K562 (cell line): ENCODE data around the gene SLFN14. TPM values are rescaled to one million over a fixed set of nuclear protein-coding genes. Genes with fewer than 3 reads are reported as not detected.

Experiments
- BRD4 ChIP-seq: fragments of 200-600 bp; sonication (generic); IDR thresholded peaks from 2 replicates; pipeline ENCODE4 v1.6.1; 2017; ENCODE audit warnings: inconsistent platforms
- DNMT1 ChIP-seq: fragments of 450-650 bp; IDR thresholded peaks from 2 replicates; pipeline ENCODE4 v1.6.1; 2016; ENCODE audit warnings: antibody characterized with exemption, mild to moderate bottlenecking
- EP300 ChIP-seq: IDR thresholded peaks from 2 replicates; pipeline ENCODE4 v1.6.1; 2012; ENCODE audit warnings: low read length, improper control_type of control experiment
- ESRRA ChIP-seq: fragments of 450-650 bp; IDR thresholded peaks from 2 replicates; pipeline ENCODE4 v1.6.1; 2014; ENCODE audit warnings: low read depth, mild to moderate bottlenecking, moderate library complexity, borderline replicate concordance
- HDAC3 ChIP-seq: fragments of 450-650 bp; IDR thresholded peaks from 2 replicates; pipeline ENCODE4 v1.6.1; 2018; ENCODE audit warnings: borderline replicate concordance, mild to moderate bottlenecking, moderate library complexity; ENCODE audit not compliant: partially characterized antibody
- KLF1 ChIP-seq: fragments of 450-650 bp; IDR thresholded peaks from 2 replicates; pipeline ENCODE4 v1.6.1; 2016; ENCODE audit warnings: missing genetic modification characterization, missing compliant biosample characterization
- MBD1 ChIP-seq: fragments of 250-450 bp; sonication (Bioruptor Pico); IDR thresholded peaks from 2 replicates; pipeline ENCODE4 v1.8.0; 2022; ENCODE audit warnings: inconsistent platforms
- SMAD1 ChIP-seq: fragments of 150-350 bp; IDR thresholded peaks from 2 replicates; pipeline ENCODE4 v1.6.1; 2014; ENCODE audit warnings: low read length, low read depth; ENCODE audit not compliant: partially characterized antibody
- TCFL5 ChIP-seq: fragments of 250-450 bp; sonication (Bioruptor Pico); conservative IDR thresholded peaks from 2 replicates; pipeline ENCODE4 v1.6.1; 2021; ENCODE audit warnings: mild to moderate bottlenecking, moderate library complexity, matching md5 sums
- ZNF253 ChIP-seq: fragments of 250-450 bp; sonication (Bioruptor Pico); conservative IDR thresholded peaks from 2 replicates; pipeline ENCODE4 v1.6.1; 2021; ENCODE audit warnings: mild to moderate bottlenecking
- ZNF780A ChIP-seq: fragments of 250-450 bp; sonication (Bioruptor Pico); IDR thresholded peaks from 2 replicates; pipeline ENCODE4 v1.5.0; 2021; ENCODE audit warnings: mild to moderate bottlenecking
- polyA plus RNA-seq, 8 experiments: library from polyadenylated mRNA; depleted of rRNA in 4 of 8; stranded (reverse) in 5 of 8; unstranded in 3 of 8; fragments of >200 nt; fragmentation: Nextera tagmentation in 2 of 8; fragmentation: Illumina TruSeq in 1 of 8; extraction: Ambion mirVana in 2 of 8; extraction: Trizol in 1 of 8; gene quantifications; 2 replicates each; pipeline versions ENCODE4 v1.2.1 to v1.2.3, GENCODE V29; 2011 to 2014; ENCODE audit warnings: inconsistent platforms in 1 of 8, missing spikeins in 1 of 8
- total RNA-seq, 7 experiments: library from RNA; depleted of rRNA in 6 of 7; stranded (reverse); fragments of >200 nt in 6 of 7; fragmentation: Illumina TruSeq in 2 of 7; extraction: Trizol in 2 of 7; gene quantifications; 2 replicates each; pipeline versions ENCODE4 v1.2.1 to v1.2.3, GENCODE V29; 2011 to 2021; ENCODE audit warnings: low replicate concordance in 1 of 7
- TF ChIP-seq, protein P1 (sequence below): fragments of 450-650 bp; formaldehyde crosslinking; IDR thresholded peaks from 2 replicates; pipeline ENCODE4 v1.4.0; 2020; ENCODE audit warnings: mild to moderate bottlenecking, moderate library complexity
- TF ChIP-seq, protein P2 (sequence below), 2 experiments: fragments of 450-650 bp; conservative IDR thresholded peaks; 2 replicates each; pipeline ENCODE4 v1.6.1; 2017; ENCODE audit warnings: mild to moderate bottlenecking in 2 of 2, moderate library complexity in 2 of 2
- TF ChIP-seq, protein P3 (sequence below): fragments of 200-800 bp; sonication (Bioruptor generic); IDR thresholded peaks from 2 replicates; pipeline ENCODE4 v1.6.1; 2016; ENCODE audit warnings: missing genetic modification characterization, missing compliant biosample characterization
- TF ChIP-seq, protein P4 (sequence below): fragments of 250-450 bp; sonication (Bioruptor Pico); IDR thresholded peaks from 2 replicates; pipeline ENCODE4 v1.4.0; 2020; ENCODE audit warnings: mild to moderate bottlenecking

SLFN14 gene
- total and polyA plus RNA-seq, 9 of the 15 experiments (the other 6 are each of a cell fraction or from before 2014, with no cell fraction given) = 1.3 to 4.3 (median 3.1) TPM

DNA sequence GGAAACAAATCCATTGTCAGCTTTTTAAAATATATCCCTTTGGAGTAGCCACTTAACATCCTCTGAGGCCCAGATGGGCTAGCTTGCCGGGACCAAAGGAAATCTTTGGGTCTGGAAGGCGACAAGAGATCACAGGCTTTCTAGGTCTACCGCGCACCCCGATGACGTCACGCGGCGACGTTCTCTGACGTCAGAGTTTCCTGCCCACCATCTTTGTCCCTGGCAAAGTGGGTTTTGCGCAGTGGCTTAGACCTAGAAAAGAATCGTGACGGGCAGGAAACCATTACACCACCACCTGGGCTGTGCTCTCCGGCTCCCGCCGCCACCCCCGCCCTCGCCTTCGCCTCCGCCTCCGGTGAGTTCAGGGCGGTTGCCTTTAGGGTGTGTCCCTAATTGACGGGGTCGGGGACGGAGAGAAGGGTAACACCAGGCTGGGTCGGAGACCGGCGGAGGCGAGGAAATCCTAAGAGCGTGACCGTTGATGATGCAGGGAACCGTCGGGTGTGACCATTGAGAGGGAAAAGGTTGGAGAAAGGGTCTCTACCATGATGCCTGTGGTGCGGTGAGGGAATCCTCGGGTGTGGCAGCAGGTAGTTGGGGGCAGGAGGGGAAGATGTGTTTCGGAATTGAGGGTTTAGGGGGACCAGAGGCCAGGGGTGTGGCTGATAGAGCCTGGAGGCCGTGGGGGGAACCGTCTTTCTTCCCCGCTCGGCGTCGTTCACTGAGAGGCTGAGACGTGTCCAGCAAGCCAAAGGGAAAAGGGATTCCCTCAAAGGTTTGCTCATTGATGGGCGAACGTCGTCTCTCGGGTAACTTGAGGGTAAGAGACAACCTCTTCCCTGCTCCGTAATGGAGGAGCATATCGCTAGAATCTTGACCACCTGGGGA lies 26.7 kb upstream of the SLFN14 start, which contains the start of gene AP2B1 (continued):
- TF ChIP-seq MBD1 (no peak), SMAD1 (peak; percentile 77), HDAC3 (peak; percentile 40), ZNF780A (CRISPR knock-in tag) (no peak), KLF1 (tag) (peak; percentile 89), BRD4 (peak; percentile 24; the same call in 1 of the 2 replicates), EP300 (no peak; the same call in none of the 2 replicates), TCFL5 (CRISPR knock-in tag) (no peak), ZNF253 (no peak), DNMT1 (no peak), ESRRA (peak; percentile 71)
- TF ChIP-seq, protein P1, sequence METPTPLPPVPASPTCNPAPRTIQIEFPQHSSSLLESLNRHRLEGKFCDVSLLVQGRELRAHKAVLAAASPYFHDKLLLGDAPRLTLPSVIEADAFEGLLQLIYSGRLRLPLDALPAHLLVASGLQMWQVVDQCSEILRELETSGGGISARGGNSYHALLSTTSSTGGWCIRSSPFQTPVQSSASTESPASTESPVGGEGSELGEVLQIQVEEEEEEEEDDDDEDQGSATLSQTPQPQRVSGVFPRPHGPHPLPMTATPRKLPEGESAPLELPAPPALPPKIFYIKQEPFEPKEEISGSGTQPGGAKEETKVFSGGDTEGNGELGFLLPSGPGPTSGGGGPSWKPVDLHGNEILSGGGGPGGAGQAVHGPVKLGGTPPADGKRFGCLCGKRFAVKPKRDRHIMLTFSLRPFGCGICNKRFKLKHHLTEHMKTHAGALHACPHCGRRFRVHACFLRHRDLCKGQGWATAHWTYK (CRISPR knock-in tag) = no peak; the same call in 1 of the 2 replicates
- TF ChIP-seq, protein P2, sequence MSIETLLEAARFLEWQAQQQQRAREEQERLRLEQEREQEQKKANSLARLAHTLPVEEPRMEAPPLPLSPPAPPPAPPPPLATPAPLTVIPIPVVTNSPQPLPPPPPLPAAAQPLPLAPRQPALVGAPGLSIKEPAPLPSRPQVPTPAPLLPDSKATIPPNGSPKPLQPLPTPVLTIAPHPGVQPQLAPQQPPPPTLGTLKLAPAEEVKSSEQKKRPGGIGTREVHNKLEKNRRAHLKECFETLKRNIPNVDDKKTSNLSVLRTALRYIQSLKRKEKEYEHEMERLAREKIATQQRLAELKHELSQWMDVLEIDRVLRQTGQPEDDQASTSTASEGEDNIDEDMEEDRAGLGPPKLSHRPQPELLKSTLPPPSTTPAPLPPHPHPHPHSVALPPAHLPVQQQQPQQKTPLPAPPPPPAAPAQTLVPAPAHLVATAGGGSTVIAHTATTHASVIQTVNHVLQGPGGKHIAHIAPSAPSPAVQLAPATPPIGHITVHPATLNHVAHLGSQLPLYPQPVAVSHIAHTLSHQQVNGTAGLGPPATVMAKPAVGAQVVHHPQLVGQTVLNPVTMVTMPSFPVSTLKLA (conservative IDR thresholded peaks at IDR 0.05) = peak; percentile 77 to 88
- TF ChIP-seq, protein P3, sequence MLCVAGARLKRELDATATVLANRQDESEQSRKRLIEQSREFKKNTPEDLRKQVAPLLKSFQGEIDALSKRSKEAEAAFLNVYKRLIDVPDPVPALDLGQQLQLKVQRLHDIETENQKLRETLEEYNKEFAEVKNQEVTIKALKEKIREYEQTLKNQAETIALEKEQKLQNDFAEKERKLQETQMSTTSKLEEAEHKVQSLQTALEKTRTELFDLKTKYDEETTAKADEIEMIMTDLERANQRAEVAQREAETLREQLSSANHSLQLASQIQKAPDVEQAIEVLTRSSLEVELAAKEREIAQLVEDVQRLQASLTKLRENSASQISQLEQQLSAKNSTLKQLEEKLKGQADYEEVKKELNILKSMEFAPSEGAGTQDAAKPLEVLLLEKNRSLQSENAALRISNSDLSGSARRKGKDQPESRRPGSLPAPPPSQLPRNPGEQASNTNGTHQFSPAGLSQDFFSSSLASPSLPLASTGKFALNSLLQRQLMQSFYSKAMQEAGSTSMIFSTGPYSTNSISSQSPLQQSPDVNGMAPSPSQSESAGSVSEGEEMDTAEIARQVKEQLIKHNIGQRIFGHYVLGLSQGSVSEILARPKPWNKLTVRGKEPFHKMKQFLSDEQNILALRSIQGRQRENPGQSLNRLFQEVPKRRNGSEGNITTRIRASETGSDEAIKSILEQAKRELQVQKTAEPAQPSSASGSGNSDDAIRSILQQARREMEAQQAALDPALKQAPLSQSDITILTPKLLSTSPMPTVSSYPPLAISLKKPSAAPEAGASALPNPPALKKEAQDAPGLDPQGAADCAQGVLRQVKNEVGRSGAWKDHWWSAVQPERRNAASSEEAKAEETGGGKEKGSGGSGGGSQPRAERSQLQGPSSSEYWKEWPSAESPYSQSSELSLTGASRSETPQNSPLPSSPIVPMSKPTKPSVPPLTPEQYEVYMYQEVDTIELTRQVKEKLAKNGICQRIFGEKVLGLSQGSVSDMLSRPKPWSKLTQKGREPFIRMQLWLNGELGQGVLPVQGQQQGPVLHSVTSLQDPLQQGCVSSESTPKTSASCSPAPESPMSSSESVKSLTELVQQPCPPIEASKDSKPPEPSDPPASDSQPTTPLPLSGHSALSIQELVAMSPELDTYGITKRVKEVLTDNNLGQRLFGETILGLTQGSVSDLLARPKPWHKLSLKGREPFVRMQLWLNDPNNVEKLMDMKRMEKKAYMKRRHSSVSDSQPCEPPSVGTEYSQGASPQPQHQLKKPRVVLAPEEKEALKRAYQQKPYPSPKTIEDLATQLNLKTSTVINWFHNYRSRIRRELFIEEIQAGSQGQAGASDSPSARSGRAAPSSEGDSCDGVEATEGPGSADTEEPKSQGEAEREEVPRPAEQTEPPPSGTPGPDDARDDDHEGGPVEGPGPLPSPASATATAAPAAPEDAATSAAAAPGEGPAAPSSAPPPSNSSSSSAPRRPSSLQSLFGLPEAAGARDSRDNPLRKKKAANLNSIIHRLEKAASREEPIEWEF (CRISPR knock-in tag) = no peak
- TF ChIP-seq, protein P4, sequence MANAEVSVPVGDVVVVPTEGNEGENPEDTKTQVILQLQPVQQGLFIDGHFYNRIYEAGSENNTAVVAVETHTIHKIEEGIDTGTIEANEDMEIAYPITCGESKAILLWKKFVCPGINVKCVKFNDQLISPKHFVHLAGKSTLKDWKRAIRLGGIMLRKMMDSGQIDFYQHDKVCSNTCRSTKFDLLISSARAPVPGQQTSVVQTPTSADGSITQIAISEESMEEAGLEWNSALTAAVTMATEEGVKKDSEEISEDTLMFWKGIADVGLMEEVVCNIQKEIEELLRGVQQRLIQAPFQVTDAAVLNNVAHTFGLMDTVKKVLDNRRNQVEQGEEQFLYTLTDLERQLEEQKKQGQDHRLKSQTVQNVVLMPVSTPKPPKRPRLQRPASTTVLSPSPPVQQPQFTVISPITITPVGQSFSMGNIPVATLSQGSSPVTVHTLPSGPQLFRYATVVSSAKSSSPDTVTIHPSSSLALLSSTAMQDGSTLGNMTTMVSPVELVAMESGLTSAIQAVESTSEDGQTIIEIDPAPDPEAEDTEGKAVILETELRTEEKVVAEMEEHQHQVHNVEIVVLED (CRISPR knock-in tag) = peak; percentile 79
